GM21576 (cell line): Measurements from ENCODE around the gene NDUFAF5.
A peak's percentile ranks its signal among the peaks of the same experiment; 100 is the strongest.

Source experiments
- ATAC-seq: cut with Tn5 transposase; IDR thresholded peaks from one replicate; pipeline ENCODE4 v1.9.1; 2021; ENCODE audit warnings: mild to moderate bottlenecking, moderate library complexity; ENCODE audit not compliant: unreplicated experiment

NDUFAF5 gene

DNA sequence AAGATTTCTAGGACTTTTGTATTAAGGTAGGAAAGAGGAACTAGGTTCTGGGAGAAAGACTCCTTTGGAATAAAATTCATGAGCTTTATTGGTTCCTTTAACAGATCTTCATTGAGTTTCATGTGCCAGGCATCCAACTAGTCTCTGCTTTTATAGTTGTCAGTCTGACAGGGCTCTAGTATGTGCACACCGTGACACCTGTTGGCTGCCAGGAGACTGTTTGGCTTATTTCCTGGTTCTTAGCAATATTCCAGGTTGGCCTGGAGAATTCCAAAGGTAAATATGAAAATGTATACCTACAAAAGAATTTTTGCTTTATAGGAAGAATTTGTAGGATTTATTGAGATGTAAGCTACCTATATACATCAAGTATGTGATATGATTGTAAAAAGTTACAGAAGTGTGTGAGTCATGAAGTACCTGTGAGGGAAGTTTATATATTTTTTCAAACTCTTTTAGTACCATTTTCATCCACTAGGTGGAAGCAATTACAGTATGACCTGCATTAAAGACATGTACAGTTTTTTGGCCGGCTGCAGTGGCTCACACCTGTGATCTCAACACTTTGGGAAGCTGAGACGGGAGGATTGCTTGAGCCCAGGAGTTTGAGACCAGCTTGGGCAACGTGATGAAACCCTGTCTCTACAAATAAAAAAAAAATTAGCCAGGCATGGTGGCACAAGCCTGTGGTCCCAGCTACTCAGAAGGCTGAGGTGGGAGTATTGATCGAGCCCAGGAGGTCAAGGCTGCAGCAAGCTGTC, 35.2 kb downstream of the NDUFAF5 start:
- peak; percentile 93 for ATAC-seq

DNA sequence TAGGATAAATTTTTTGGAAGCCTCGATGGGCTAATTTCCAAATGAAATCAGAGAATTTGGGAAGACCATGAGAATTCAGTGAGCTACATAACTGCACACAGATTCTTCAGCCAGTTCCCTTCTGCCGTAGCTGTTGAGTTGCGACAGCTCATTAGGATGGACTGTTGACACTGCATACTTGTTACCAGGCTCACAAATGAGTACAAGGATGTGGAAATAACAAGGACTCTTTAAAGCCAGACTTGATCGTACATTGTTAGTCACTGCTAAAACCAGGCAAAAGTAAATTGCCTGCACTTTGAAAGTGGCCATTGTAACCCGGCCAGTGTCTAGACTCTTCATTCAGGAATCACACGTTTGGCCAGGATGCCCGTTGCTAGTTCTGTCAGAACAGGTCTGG, 37.0 kb downstream of the NDUFAF5 start:
- ATAC-seq: no peak

GRCh38 chr20:13822459-13822858, 37.6 kb downstream of the NDUFAF5 start:
- ATAC-seq: no peak

DNA sequence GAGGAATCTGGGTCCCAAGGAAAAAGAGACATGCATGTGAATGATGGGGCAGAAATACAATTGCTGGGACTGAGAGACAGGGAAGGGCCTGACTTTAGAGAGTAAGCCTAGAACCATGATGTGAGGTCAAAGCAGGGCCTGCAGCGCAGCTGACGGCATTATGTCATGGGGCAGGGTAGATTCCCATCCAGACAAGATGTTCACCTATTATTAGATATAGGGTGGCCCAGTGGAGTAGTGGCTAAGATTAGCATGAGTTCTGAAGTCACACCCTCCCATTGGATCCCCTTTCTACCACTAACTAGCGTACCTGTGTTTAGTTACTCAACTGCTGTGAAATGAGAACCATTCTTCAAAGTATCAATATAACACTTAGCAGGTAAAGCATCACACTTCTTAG, 39.6 kb downstream of the NDUFAF5 start:
- ATAC-seq: no peak

DNA sequence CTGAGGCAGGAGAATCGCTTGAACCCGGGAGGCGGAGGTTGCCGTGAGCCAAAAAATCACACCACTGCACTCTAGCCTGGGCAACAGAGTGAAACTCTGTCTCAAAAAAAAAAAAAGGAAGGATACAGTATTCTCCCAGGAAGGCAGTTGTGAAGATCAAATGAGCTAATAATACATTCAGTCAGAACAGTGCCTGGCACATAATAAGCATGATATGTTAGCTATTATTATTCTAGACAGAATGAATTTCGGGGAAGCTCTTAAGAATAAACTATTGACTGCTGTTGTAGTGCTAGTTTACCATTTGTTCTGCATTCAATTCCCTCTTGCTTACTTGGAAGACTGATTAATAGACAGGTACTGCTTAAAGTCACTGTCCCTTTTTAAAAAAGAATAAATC, 40.6 kb downstream of the NDUFAF5 start:
- ATAC-seq: no peak

DNA sequence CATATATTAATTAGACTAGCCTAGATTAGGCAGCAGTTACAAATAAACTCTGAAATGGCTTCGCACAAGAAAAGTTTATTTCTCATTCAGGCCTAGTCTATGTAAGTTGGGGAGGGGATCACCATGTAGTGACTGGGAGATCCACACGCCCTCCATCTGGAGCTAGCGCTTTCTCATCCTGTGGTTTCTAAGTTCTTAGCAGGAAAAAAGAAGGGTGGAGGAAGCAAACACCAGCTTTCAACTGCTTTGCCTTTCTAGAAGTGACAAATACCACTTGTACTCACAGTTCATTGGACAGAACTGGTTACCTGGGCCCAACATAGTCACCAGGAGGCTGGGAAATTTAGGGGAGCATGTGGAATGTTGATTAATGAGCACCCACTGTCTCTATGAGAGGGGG, 46.6 kb downstream of the NDUFAF5 start:
- ATAC-seq: no peak

DNA sequence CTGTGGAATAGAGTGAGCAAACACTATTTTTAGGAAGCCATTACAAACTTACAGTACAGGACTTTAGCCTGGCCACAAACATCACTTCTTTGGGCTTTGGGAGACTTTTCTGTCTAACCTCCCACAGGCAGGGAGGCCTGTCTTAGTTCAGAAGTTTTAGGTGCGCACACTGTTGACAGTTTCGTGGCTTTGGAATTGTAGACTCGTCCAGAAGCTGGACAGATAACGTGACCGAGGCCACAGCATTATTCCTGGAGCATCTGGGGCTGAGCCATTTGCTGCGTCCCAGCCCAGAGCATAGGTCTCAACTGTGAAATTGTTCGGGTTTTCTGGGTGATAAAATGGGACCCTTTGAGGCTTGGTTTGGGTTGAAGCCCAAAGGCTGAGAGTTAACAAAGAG, 53.8 kb downstream of the NDUFAF5 start:
- no peak for ATAC-seq

DNA sequence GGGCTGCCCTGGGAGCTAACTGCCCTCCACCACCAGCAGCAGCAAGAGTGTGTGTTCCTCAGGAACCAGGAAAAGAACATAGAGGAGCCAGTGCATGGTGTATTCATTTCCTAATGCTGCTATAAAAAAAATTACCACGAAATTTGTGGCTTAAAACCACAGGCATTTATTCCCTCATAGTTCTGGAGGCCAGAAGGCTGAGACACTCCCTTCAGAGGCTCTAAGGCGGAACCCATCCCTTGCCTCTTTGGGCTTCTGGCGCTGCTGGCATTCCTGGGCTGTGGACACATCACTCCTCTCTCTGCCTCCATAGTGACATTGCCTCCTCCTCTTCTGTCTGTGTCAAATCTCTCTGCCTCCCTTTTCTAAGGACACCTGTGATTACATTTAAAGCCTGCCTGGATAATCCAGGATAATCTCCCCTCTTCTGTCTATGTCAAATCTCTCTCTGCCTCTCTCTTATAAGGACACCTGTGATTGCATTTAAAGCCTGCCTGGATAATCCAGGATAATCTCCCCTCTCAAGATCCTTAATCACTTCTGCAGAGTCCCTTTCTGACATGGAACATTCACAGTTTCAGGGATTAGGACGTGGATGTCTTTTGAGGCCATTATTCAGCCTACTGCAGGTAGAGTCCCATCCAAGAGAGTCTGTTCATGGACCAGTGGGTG, 54.7 kb downstream of the NDUFAF5 start:
- ATAC-seq: no peak

DNA sequence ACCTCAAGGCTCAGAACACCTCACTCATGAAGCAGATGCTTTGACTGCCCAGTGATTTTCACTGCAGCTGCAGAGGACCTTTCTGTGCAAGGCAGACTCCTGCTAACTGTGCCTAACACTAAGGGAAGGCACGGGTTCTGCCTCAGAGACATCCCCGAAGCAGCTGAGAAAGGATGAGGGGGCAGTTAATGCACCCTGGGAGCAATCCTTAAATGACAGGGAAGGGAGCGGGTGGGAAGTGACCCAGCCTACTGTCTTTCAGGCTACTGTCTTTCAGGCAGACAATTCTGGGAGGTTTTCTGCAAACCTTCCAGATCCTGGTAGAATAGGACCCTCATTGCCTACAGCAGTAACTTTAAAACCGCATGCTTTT, 55.3 kb downstream of the NDUFAF5 start:
- ATAC-seq: no peak

DNA sequence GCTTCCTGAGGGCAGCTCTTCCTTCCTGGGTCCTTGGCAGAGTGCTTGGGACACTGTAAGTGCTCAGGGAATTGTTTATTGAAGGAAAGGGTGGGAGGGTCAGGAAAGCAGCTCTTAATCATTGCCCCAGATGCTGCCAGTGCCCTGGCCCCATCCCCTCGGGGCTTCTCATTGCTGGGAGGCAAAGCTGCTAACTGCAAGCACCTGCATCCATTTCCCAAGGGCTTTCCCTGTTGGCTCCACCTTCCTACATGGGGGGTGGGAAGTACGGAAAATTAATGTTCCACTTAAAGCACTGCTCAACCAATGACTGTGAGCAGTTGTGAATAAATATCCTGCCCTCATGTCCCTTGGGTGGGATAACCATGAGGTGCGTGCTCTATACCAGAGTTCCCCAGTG, 56.4 kb downstream of the NDUFAF5 start:
- no peak for ATAC-seq

GRCh38 chr20:13844296-13844695, 59.5 kb downstream of the NDUFAF5 start:
- no peak for ATAC-seq

DNA sequence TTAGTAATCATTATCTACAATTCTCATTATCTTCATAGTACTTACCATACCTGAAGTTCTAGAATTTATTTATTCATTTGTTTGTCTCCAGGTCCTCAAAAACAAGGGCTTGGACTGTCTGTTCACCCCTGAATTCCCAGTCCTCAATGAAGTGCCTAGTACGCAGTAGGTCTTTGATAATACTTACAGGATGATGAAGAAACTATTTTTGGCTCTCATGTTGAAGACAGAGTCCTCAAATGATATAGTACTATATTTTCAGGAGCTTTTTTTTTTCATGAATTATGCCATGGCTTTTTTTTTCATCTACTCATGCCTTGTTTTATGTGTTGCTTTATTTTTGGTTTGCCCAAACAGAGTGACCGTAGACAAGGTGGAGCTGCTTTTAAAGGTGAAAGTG, 66.5 kb downstream of the NDUFAF5 start:
- ATAC-seq: no peak

GRCh38 chr20:13852306-13852705, 67.5 kb downstream of the NDUFAF5 start:
- no peak for ATAC-seq

- ATAC-seq: no peak
These were observed 70.8 kb downstream of the NDUFAF5 start for GRCh38 chr20:13855613-13856012.

DNA sequence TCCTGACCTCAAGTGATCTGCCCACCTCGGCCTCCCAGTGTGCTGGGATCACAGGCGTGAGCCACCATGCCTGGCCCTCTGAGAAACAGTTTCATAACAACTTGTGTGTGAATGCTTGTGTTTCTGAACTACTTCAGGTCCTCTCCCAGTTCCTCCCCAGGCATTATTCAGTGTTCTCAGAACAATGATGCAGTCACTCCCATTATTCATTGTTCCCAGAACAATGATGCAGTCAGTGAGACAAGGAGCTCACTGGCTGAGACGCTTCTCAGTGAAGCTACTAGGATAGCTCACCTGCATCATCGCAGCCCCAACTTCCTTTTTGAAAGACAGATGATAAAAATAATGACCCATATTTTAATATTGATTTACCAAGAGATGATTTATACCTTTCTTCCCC, 71.5 kb downstream of the NDUFAF5 start:
- ATAC-seq: no peak

DNA sequence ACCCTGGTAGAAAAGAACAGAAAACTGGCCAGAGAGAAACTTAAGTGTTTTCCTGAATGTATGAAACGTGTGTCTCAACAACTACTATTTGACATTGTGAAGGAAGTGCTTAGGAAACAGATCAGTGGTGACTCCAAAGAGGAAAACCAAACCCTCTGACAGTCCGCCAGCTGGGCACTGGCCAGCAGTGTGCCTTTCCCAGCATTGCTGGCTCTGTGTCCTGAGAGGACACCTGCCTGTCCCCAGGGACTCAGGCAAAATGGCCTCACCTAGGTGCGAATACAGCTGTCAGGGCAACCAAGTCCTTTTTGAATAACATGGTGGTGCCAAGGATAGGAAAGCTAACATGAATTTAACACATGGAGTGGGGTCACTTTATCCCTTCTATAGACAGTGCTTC, 72.5 kb downstream of the NDUFAF5 start:
- no peak for ATAC-seq

- no peak for ATAC-seq
These were observed 73.1 kb downstream of the NDUFAF5 start for GRCh38 chr20:13857961-13858360.

GRCh38 chr20:13858439-13858838, 73.6 kb downstream of the NDUFAF5 start:
- ATAC-seq: no peak

- ATAC-seq: no peak
These were observed 74.0 kb downstream of the NDUFAF5 start for GRCh38 chr20:13858871-13859270.

DNA sequence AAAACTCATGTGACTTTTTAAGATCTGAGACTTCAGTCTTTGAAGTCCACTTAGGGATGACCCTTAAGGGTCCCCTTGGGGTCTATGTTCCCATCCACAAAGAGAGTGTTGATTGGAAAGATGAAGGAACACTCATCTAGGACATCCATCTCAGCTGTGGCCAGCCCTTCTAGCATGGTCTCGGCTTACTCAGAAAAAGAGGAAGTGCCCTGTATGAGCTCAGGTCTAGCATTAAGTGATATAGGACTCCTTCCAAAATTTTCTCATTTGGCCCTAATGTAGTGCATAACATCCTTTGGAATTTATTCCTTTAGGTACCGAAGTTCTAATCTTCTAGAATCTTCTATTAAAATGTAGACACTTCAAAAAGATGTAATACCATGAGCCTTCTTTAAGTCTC, 77.4 kb downstream of the NDUFAF5 start:
- ATAC-seq: no peak

DNA sequence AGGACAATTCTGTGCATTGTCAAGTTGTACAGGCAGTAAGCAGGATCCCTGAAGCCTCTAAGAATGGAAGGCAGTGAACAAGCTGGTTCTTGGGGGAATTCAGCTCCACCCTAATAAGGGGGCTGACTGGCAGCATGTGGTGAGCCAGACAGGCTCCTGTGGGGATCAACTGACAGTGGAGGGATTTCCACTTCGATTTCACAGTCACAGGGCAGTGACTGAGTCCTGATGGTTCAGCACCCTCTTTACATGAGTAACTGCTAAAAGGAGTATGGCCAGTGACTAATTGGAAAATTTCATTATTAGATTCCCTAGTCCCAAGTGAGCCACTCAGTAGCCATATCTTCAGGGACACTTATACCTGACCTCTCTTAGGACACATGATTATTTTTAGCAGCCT, 78.4 kb downstream of the NDUFAF5 start:
- ATAC-seq: no peak

- ATAC-seq: no peak
These were observed 80.3 kb downstream of the NDUFAF5 start for GRCh38 chr20:13865156-13865555.
